Thyroid gland (tissue), 4 donors: ENCODE results near the gene MZT2A. TPM values are rescaled to one million over a fixed set of nuclear protein-coding genes. Genes with fewer than 3 reads are reported as not detected.
"Not testable (repeated sequence)": the region's sequence is repeated elsewhere in the genome, so short reads cannot be mapped to it uniquely, and the experiment has no call there.

ENCODE experiments used
- DNase-seq, 2 donors: peaks; one replicate each; pipeline ENCODE4 v3.0.0-alpha.2; 2019
- H3K27ac ChIP-seq, 3 donors: fragments of 200-600 bp; sonication (generic); 1 replicate in 2 of 3; 2 replicates in 1 of 3; pipeline ENCODE4 v1.5.1; 2016 to 2019; ENCODE audit warnings: mild to moderate bottlenecking in 1 of 3, moderate library complexity in 1 of 3
- H3K27me3 ChIP-seq: fragments of 200-600 bp; sonication (generic); one replicate; pipeline ENCODE4 v1.5.1; 2019
- H3K36me3 ChIP-seq, 2 donors: fragments of 200-600 bp; sonication (generic); one replicate each; pipeline ENCODE4 v1.5.1; 2016 to 2019
- H3K4me1 ChIP-seq, 2 donors: fragments of 200-600 bp; sonication (generic); one replicate each; pipeline ENCODE4 v1.5.1; 2017 to 2019
- H3K4me3 ChIP-seq, 3 donors: fragments of 200-600 bp; sonication (generic); replicated peaks in 1 of 3; 1 replicate in 2 of 3; 2 replicates in 1 of 3; pipeline ENCODE4 v1.5.1; 2016; ENCODE audit warnings: mild to moderate bottlenecking in 1 of 3
- H3K9me3 ChIP-seq: fragments of 200-600 bp; sonication (generic); one replicate; pipeline ENCODE4 v1.5.1; 2017
- POLR2A ChIP-seq, 2 donors: fragments of 450-650 bp; IDR thresholded peaks; one replicate each; pipeline ENCODE4 v1.6.1; 2017; ENCODE audit warnings: antibody characterized with exemption in 2 of 2, mild to moderate bottlenecking in 2 of 2, moderate library complexity in 1 of 2
- WGBS, 2 donors: methylation state at CpG; one replicate each; pipeline ENCODE4 v1.1.5; 2017; 5-methylcytosine and 5-hydroxymethylcytosine counted together
- intact Hi-C: fragments of 100-400 bp; cut with DNase I; formaldehyde crosslinking; loops from one replicate; pipeline ENCODE4 v1.15.1; 2023
- total RNA-seq, 4 donors: library from RNA; depleted of rRNA; stranded (reverse); fragments of >200 nt; gene quantifications; one replicate each; pipeline ENCODE4 v1.2.3, GENCODE V29; 2016
- TF ChIP-seq, protein P1 (sequence below), 6 experiments: fragments of 200-600 bp in 3 of 6; fragments of 450-650 bp in 3 of 6; sonication (generic) in 3 of 6; IDR thresholded peaks; one replicate each; pipeline ENCODE4 v1.5.1; 2016 to 2019; ENCODE audit warnings: antibody characterized with exemption in 6 of 6, mild to moderate bottlenecking in 2 of 6, inconsistent platforms in 1 of 6, moderate library complexity in 1 of 6

The MZT2A gene
- total RNA-seq, 4 donors from 2014 or later, result 60.6 to 116 (median 91.8) TPM

DNA sequence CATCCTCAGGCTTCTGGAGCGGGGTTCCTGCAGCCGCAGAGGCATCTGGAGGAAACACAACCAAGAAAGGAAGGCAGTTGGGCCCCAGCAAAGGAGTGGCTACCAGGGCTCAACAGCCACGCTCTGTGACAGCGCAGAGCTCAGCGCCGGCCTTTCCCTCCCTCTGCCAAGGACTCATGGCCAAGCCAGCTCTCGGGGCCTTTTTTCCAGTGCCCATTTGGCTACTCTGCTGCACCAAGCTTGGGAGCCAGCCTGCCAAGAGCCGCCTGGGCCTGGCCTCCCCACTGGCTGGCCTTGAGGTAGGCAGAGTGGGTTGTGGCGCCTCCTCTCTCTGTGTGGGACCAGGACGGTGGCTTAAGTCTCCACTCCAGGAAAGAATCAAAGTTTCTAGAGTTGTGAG lies 28.3 kb upstream of the MZT2A start:
- no peak for DNase-seq
- Histone ChIP-seq H3K27me3 (no peaks in the 10 kb centered on the region), H3K36me3 (peaks cover 14 to 15% of the 10 kb centered on the region in 2 donors), H3K27ac (no peak overlapping the region), H3K4me1 (peaks cover 0 to 6% of the 10 kb centered on the region in 2 donors), H3K4me3 (no peak overlapping the region), H3K9me3 (no peaks in the 10 kb centered on the region)
- TF ChIP-seq, protein P1, sequence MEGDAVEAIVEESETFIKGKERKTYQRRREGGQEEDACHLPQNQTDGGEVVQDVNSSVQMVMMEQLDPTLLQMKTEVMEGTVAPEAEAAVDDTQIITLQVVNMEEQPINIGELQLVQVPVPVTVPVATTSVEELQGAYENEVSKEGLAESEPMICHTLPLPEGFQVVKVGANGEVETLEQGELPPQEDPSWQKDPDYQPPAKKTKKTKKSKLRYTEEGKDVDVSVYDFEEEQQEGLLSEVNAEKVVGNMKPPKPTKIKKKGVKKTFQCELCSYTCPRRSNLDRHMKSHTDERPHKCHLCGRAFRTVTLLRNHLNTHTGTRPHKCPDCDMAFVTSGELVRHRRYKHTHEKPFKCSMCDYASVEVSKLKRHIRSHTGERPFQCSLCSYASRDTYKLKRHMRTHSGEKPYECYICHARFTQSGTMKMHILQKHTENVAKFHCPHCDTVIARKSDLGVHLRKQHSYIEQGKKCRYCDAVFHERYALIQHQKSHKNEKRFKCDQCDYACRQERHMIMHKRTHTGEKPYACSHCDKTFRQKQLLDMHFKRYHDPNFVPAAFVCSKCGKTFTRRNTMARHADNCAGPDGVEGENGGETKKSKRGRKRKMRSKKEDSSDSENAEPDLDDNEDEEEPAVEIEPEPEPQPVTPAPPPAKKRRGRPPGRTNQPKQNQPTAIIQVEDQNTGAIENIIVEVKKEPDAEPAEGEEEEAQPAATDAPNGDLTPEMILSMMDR (IDR thresholded peaks at IDR 0.05), result no peak
- no peak for TF ChIP-seq POLR2A (IDR thresholded peaks at IDR 0.05)
- WGBS, 2 donors, result 92 to 95% methylated on average over 5 to 10 of the region's 10 CpGs
- intact Hi-C loops, result no loop called here

DNA sequence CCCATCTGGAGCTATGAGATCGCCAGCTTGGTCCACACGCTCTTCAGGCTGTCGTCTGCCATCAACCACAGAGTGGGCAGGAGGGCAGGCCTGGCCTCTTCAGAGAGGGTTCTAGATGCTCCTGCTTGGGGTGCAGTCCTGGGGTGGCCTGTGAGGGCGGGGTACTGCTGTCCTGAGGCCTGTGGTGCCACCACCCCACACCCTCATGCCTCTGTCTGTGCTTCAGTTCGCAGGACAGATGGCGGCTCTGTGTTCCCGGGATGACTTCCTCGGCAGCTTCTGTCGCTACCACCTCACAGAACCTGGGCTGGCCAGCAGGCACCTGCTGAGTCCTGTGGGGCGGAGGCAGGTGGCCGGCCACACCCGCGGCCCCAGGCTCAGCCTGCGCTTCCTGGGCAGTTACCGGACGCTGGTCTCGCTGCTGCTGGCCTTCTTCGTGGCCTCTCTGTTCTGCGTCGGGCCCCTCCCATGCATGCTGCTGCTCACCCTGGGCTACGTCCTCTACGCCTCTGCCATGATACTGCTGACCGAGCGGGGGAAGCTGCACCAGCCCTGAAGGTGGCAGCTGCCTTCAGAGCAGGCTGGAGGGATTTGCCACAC lies 27.8 kb upstream of the MZT2A start:
- WGBS, 2 donors, result 89 to 100% methylated on average over 11 of the region's 24 CpGs
- H3K4me1 ChIP-seq, H3K27me3 ChIP-seq, H3K4me3 ChIP-seq, H3K27ac ChIP-seq, H3K9me3 ChIP-seq, DNase-seq: not testable (repeated sequence)
- peaks cover 14 to 15% of the 10 kb centered on the region in 2 donors for H3K36me3 ChIP-seq
- intact Hi-C loops, result loop anchor here (10.0 kb wide), 1 partner anchor 105 kb away; no protein-coding TSS in a partner anchor

DNA sequence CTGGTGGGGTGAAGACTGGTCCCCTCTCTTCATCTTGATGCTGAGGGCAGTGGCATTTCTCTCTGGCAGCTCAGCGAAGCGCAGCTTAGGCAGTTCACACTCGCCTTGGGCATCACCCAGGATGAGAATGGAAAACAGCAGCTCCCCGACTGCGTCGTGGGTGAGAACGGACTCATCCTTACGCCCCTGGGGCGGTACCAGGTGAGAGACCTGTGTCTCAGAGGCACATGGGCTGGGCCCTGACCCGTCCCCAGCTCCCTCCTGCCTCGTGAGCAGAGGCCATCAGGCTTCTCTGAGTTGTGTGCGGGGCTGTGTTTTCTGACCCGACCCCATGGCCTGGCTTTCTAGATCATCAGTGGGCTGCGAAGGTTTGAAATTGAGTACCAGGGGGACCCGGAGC lies 27.3 kb upstream of the MZT2A start:
- H3K36me3 ChIP-seq, result peaks cover 14 to 15% of the 10 kb centered on the region in 2 donors
- DNase-seq, result no peak
- WGBS, 2 donors, result 94 to 95% methylated on average over 12 to 15 of the region's 15 CpGs
- no peak overlapping the region for H3K27ac ChIP-seq
- H3K9me3 ChIP-seq, result no peaks in the 10 kb centered on the region
- H3K4me1 ChIP-seq, result peaks cover 0 to 6% of the 10 kb centered on the region in 2 donors
- intact Hi-C loops, result loop anchor here (10.0 kb wide), 1 partner anchor 105 kb away; no protein-coding TSS in a partner anchor
- TF ChIP-seq POLR2A (IDR thresholded peaks at IDR 0.05), result no peak
- TF ChIP-seq, protein P1 (IDR thresholded peaks at IDR 0.05), result no peak
- H3K4me3 ChIP-seq, result no peak overlapping the region
- H3K27me3 ChIP-seq, result no peaks in the 10 kb centered on the region

DNA sequence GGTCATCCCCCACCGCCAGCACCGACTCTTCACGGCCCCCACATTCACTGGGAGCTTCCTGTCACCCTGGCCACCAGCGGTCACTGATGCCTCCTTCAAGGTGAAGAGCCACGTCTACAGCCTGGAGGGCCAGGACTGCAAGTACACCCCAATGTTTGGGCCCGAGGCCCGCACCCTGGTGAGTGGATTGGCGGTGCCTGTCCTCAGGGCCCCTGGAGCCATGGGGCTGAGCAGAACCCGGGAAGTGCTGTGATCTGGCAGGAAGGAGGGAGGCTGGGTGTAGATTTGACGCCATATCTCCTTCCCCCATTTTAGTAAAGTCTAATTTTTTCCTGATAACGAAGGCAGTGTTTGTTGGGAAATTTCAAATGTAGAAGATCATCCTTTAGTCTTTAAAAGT lies 26.3 kb upstream of the MZT2A start:
- not testable (repeated sequence) for H3K4me1 ChIP-seq, DNase-seq, H3K9me3 ChIP-seq, H3K27ac ChIP-seq, H3K4me3 ChIP-seq, H3K27me3 ChIP-seq
- WGBS, 2 donors, result 93 to 98% methylated on average over 2 to 6 of the region's 11 CpGs
- intact Hi-C loops, result loop anchor here (10.0 kb wide), 1 partner anchor 104 kb away; no protein-coding TSS in a partner anchor
- H3K36me3 ChIP-seq, result peaks cover 14 to 15% of the 10 kb centered on the region in 2 donors

DNA sequence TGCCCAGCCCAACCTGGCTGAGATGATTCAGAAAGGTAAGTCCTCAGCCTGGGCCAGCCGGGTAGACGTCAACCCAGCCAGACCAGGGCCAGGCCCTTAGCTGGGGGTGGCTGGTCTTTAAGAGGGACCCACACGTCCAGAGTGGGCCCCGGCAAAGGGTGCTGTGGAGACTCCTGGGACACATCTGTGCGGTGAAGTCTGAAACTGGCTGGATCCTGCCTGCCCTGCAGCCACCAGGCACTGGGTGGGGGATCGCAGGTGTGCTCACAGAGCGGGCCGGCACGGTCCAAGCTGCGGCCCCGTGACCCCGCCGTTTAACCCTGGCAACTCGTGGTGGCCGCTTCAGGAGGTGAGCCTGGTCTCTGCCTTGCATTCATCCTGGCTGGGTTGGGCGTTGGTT lies 25.7 kb upstream of the MZT2A start:
- H3K9me3 ChIP-seq, H3K27ac ChIP-seq, H3K27me3 ChIP-seq, DNase-seq, H3K4me3 ChIP-seq: not testable (repeated sequence)
- Histone ChIP-seq H3K36me3 (peaks cover 14 to 15% of the 10 kb centered on the region in 2 donors), H3K4me1 (peaks cover 0 to 10% of the 10 kb centered on the region in 2 donors)
- WGBS, 2 donors, result 98% methylated on average over 8 of the region's 16 CpGs; no CpG with 5 or more reads in 1 of the 2 donors
- intact Hi-C loops, result loop anchor here (10.0 kb wide), 1 partner anchor 103 kb away; no protein-coding TSS in a partner anchor

DNA sequence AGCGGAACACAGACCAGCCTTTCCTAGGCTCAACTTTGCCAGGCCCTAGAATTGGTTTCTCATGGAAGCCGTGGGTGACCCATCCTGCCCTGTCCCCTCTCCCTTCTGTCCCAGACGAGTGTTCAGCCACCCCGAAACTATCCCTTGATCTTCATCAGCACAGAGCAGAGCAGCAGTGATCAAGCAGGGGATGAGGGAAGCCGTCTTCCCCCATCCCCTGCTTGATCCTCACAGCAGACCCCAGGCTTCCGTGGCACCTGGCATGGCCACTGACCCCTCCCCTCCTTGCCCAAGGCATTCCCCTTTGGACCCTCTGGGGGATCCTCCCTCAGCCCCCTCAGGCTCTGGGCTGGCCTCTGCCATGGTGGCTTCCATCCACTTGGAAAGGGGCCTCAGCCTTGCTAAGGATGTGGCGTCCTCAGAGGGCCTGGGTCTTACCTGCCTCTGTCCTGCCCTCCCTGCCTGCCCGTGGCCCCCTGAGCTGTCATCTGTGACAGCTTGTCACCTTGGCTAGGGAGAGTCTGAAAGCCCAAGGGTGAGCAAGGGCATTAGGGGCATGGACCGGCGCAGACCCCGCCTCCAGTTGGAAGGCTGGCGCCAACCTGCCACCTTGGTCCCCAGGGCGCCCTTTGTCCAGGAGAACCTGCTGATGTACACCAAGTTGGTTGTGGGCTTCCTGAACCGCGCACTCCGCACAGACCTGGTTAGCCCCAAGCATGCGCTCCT lies 25.1 kb upstream of the MZT2A start:
- TF ChIP-seq, protein P1 (IDR thresholded peaks at IDR 0.05), result no peak
- TF ChIP-seq POLR2A (IDR thresholded peaks at IDR 0.05), result no peak
- intact Hi-C loops, result loop anchor here (10.0 kb wide), 1 partner anchor 102 kb away; no protein-coding TSS in a partner anchor
- Histone ChIP-seq H3K36me3 (peaks cover 14 to 15% of the 10 kb centered on the region in 2 donors), H3K27me3 (no peaks in the 10 kb centered on the region), H3K4me1 (peaks cover 0 to 16% of the 10 kb centered on the region in 2 donors), H3K4me3 (no peak overlapping the region), H3K9me3 (no peaks in the 10 kb centered on the region), H3K27ac (no peak overlapping the region)
- DNase-seq, result no peak
- WGBS, 2 donors, result 91 to 94% methylated on average over 7 to 16 of the region's 17 CpGs
